SIG-M5 (cell line): Measurements from ENCODE around the gene TRIM74.
"Not testable (repeated sequence)": the region's sequence is repeated elsewhere in the genome, so short reads cannot be mapped to it uniquely, and the experiment has no call there.

Source experiments
- DNase-seq: peaks from one replicate; lab custom pipeline; 2025; lab: John Stamatoyannopoulos, UW

Gene TRIM74

DNA sequence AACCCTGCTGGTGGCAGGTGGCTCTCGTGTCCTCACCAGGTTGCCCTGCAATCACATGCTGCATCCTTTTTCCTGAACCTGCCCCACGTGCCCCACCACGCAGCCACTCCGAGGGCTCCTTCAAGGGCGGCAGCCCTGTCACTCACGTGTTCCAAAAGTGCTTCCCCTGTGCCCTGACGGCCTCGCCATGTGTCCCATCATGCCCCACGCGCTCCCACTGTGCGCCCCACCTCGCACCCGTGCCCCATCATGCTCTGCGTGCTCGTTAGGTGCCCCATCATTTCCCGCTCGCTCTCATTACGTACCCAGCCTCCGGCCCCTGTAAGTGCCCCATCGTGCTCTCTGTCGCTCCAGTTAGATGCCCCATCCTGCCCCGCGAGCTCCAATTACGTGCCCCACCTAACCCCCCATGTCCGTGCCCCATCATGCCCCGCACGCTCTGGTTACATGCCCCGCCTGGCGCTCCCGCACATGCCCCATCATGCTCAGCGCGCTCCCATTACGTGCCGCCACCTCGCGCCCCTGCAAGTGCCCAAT, at the start of gene TRIM74:
TSS of gene TRIM74 (minus strand) at position 487 of the 537 bp plus-strand sequence. CDS start 3,309 bp downstream, outside the sequence.
- not testable (repeated sequence) for DNase-seq

DNA sequence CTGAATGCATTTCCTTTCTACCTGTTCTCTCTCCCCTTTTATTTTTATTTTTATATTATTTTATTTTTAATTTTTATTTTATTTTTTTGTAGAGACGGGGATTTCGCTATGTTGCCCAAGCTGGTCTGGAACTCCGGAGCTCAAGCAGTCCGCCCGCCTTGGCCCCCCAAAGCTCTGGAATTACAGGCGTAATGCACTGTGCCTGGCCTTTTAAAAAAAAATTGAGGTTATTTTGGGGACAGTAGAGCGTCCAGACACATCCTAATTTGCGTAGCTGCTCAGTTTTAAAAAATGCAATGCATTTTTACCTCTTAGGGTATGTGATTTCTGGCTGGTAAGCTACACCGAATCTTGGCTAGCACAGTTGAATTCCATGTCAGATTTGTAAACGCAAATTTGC, 37.2 kb upstream of the TRIM74 start:
- DNase-seq = not testable (repeated sequence)

DNA sequence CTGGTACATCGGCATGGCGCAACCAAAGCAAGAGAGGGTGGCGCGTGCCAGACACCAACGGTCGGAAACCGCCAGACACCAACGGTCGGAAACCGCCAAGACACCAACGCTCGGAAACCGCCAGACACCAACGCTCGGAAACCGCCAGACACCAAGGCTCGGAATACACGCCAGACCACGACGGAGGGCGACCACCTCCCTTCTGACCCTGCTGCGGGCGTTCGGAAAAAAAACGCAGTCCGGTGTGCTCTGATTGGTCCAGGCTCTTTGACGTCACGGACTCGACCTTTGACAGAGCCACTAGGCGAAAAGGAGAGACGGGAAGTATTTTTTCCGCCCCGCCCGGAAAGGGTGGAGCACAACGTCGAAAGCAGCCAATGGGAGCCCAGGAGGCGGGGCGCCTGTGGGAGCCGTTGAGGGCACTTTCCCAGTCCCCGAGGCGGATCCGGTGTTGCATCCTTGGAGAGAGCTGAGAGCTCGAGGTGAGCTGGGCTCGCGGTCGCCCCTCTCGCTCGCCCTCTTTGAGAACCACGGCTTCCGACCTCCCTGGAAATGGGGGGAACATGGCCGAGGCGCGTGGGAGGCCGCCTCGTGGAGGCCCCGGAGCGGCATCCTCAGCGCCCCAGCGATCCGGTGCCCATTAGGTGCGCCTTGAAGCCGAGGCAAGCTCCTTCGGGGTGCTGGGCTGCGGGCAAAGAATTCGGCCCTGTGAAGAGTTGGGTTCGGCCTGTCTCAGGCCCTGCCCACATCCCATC, 36.6 kb upstream of the TRIM74 start:
- DNase-seq = not testable (repeated sequence)

DNA sequence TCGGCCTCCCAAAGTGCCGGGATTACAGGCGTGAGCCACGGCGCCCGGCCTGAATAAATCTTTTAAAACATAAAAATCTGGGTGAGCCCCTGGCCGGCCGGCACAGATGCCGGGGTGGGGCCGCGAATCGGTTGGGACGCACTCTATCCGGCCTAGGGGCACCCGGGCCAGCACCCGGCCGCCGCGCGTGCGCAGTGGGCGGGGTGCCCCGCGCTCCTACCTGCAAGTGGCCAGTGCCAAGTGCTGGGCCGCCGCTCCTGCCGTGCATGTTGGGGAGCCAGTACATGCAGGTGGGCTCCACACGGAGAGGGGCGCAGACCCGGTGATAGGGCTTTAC, 36.1 kb upstream of the TRIM74 start:
- not testable (repeated sequence) for DNase-seq

DNA sequence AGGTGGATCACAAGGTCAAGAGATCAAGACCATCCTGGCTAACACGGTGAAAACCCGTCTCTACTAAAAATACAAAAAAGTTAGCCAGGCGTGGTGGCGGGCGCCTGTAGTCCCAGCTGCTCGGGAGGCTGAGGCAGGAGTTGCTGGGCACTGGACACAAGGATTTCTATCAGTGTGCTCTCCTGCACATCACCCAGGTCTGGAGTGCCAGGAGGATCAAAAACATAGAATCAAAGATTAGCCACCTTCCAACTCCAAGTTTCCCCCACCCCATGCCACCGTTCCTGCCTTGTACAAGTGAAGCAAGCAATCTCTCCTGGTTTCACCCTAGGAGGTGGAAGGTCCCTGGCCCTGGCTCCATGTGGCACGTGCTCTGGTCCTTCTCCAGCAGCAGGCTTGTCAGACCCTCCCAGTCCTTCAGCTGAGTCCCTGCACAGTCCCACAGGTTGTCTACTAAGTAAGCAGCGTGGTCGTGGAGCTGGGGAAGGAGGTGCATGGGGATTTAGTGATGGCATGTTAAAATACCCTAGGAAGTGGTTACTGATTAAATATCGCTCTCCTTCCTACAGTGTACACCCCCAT, 28.7 kb upstream of the TRIM74 start:
- DNase-seq = not testable (repeated sequence)

DNA sequence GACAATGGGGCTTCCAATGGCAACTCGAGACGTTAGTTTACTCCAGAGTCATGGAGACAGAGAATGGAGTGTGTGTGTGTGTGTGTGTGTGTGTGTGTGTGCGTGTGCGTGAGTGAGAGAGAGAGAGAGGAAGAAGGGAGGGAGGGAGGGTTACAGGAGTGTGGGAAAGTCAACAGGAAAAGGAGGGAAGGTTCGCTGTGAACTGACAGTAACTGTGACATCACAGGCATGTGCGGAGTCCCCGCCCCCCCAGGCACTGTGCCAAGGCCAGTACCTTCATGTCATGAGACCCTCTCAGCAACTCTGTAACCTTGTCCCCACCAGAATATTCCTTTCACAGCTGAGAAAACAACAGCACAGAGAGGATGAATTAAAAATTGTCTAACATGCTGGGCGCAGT, 28.2 kb upstream of the TRIM74 start:
- not testable (repeated sequence) for DNase-seq

- not testable (repeated sequence) for DNase-seq
Measured at GRCh38 chr7:72995484-72995883, 26.2 kb upstream of the TRIM74 start.

GRCh38 chr7:72990146-72990913, 21.1 kb upstream of the TRIM74 start:
- not testable (repeated sequence) for DNase-seq

DNA sequence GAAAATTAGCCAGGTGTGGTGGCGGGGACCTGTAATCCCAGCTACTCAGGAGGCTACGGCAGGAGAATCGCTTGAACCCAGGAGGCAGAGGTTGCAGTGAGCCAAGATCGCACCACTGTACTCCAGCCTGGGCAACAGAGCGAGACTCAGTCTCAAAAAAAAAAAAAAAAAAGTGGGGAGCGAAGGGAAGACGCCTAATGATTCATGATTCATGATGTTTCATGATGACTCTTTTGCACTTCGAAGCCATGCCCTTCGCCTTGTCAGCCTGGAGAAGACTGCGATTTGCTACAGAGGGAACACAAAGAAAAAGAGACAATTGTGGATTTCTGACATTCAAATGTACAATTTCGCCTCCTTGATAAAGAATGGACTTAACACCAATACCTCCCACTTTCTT, 12.8 kb upstream of the TRIM74 start:
- not testable (repeated sequence) for DNase-seq

DNA sequence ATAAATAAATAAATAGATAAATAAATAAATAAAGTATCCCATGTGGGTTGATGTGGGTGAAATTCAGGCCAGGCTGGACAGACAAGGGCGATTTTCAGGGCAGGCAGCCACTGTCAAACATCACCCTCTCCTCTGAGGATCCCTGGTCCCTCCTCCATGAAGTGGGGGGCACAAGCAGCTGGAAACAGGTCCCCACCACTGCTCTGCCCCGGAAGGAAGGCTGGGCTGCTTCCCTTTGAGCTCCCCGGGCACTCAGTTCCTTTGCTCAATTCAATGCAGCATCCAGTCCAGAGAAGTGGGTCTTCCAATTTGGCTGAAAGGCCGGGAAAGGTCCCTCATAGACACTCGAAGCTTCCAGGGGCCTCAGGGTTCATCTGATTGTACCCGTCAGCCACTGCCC, 11.1 kb upstream of the TRIM74 start:
- DNase-seq = not testable (repeated sequence)

DNA sequence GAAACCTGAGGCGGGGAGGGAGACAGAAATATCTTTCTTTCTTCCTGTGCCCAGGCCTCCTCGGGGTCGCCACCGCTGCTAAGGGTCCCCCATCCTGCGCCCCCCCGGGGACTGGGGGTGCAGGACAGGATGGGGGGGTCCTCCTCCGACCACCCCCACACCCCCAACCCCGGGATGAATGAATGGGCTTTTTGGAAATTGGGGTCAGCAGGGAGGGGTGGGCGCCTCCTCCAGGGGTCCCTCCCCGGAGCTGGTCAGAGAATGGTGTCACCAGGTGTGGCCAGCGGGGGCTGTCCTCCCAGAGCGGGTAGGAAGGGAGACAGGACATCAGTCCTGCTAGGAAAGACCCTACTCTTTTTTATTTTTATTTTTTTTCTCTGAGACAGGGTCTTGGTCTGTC, 7.2 kb upstream of the TRIM74 start:
- DNase-seq = not testable (repeated sequence)

- DNase-seq = not testable (repeated sequence)
Measured at GRCh38 chr7:72975656-72976286, 6.5 kb upstream of the TRIM74 start.

DNA sequence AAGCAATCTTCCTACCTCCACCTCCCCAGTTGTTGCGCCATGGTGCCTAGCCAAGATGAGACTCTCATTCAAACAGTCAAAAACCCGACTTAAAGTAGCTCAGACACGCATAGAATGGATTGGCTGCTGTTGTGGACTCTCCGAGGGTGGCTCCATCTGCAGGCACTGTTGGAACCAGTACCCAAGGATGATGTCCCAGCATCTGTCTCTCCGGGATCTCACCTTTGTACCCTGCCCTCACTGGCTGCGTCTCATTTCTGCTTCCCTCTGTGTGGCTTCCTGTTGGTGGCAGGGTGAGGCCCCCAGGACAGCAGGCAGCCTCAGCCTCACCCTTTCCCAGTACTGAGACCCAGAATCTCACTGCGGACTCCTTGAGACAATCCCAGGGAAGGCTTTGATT, 5.5 kb upstream of the TRIM74 start:
- not testable (repeated sequence) for DNase-seq

DNA sequence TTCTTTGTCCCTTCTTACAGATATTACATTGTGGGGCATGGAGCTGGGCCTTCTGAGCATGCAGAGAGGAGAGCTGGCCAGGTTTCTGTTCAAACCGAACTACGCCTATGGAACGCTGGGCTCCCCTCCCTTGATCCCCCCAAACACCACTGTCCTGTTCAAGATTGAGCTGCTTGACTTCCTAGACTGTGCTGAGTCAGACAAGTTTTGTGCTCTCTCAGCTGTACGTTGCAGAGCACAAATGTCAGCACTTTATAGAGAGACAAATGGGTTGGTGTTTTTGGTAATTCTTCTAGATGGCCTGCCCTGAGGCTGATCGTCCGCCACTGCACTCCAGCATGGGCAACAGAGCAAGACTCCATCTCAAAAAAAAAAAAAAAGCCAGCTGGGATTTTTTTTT, 2.2 kb upstream of the TRIM74 start:
- DNase-seq = not testable (repeated sequence)

GRCh38 chr7:72969688-72970087, 422 bp upstream of the TRIM74 start:
- not testable (repeated sequence) for DNase-seq

DNA sequence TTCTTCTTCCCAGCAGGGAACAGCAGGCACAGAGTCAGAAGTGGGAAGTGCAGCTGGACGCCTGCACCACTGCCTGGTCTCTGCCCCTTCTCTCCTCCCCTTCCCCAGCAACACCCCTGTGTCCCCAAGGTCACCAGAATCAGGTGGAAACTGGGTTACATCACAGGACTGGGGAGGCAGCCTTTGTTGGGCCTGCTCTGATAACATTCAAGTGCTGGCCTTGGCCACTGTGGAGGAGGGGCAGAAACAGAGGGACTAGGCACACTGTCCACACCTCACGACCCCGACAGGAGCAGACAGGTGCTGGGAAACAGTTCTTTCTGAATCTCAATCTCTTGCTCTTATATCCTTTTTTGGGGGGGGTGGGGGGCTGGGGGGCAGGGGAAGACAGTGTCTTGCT, 2.4 kb downstream of the TRIM74 start:
- DNase-seq = not testable (repeated sequence)

GRCh38 chr7:72965186-72965975, 3.9 kb downstream of the TRIM74 start:
- DNase-seq = not testable (repeated sequence)

DNA sequence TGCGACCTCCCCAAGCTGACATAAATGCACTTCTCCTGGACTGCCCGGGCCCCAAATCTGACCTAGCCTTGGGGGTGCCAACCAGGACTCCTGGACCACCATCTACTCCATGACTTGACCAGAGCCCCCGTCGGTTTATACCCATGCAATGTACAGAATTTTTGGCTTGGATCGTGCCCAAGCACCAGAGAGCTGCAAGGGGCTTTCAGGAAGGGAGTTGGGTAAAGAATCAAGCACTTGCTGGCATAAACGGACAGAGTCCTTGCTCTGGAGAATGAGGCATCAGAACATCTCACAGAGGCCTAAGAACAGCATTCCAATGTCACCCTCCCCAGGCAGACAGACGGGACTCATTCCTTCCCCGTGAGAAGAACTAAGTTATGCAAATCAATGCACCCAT, 6.2 kb downstream of the TRIM74 start:
- DNase-seq = not testable (repeated sequence)

DNA sequence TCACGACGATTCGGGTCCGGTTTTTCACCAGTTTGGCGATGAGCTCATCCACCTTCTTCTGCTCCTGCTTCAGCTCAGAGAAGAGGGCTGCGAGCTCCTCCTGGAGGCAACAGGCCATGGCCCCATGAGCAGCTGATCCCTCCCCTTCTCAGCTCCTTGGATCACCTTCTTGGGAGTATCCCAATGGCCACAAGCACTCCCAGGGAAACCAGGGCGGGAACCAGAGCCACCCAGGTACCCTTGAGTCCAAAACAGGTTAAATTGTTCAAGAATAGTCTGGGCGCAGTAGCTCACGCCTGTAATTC, 8.0 kb downstream of the TRIM74 start:
- DNase-seq = not testable (repeated sequence)

DNA sequence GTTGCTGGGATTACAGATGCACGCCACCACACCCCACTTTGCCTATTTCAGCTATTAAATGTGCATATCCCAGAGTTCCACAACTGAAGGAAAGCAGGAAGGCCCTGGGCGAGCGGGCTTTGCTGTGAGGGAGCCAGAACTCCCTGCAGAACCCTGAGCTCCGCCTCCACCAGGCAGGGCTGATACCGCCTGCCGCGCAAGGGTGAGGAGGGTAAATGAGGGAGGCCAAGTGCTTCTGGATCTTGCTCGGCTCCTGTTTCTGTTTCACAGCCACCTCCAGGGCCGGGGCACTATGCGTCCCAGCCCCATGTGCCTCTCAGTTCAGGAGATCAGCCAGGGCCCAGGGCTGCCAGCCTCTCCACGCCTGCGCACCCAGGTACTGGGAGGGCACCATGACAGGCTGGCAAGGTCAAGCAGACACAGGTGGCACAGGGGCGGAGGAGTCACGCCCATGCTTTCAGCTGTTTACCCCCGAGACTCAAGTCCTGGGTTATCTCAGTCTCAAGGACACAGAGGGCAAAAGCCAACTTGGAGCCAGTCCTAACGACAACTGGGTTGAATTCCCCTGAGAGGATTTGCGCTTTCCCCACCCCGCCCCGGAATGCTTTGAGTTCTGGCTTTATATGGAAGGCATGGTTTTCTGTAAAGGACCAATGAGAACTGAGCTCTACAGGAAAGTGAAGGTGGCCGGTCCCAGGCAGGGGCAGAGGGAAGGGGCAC, 8.5 kb downstream of the TRIM74 start:
- not testable (repeated sequence) for DNase-seq

- DNase-seq = not testable (repeated sequence)
Measured at GRCh38 chr7:72960029-72960428, 9.2 kb downstream of the TRIM74 start.
